RWPE2 (cell line): ENCODE results near the gene TRPC4AP.

Experiments used
- ATAC-seq: fragments of 200-7000 bp; cut with Tn5 transposase; 3 replicates; pipeline ENCODE4 v1.9.1; 2021; ENCODE audit warnings: low read depth
- DNase-seq: peaks from one replicate; pipeline ENCODE4 v3.0.0-alpha.2; 2020; ENCODE audit warnings: low spot score
- H3K27ac ChIP-seq: fragments of 450-650 bp; 2 replicates; pipeline ENCODE4 v1.5.1; 2017; ENCODE audit warnings: mild to moderate bottlenecking; ENCODE audit not compliant: poor library complexity, severe bottlenecking
- H3K27me3 ChIP-seq: fragments of 250-450 bp; sonication (Bioruptor Pico); 2 replicates; pipeline ENCODE4 v1.5.1; 2021; ENCODE audit warnings: mild to moderate bottlenecking, moderate library complexity; ENCODE audit not compliant: insufficient read depth, poor library complexity, severe bottlenecking
- H3K36me3 ChIP-seq: fragments of 250-450 bp; sonication (Bioruptor Pico); 2 replicates; pipeline ENCODE4 v1.5.1; 2020; ENCODE audit warnings: low read depth, mild to moderate bottlenecking, moderate library complexity
- H3K4me1 ChIP-seq: fragments of 250-450 bp; sonication (Bioruptor Pico); 2 replicates; pipeline ENCODE4 v1.5.1; 2021; ENCODE audit warnings: mild to moderate bottlenecking, moderate library complexity; ENCODE audit not compliant: insufficient read depth, poor library complexity, severe bottlenecking
- H3K4me3 ChIP-seq: fragments of 250-450 bp; sonication (Bioruptor Pico); 2 replicates; pipeline ENCODE4 v1.5.1; 2021; ENCODE audit warnings: mild to moderate bottlenecking, moderate library complexity; ENCODE audit not compliant: severe bottlenecking
- H3K9me3 ChIP-seq: fragments of 250-450 bp; sonication (Bioruptor Pico); 2 replicates; pipeline ENCODE4 v1.5.1; 2021; ENCODE audit warnings: mild to moderate bottlenecking, moderate library complexity; ENCODE audit not compliant: severe bottlenecking
- TF ChIP-seq, protein P1 (sequence below): fragments of 450-650 bp; IDR thresholded peaks from one replicate; pipeline ENCODE4 v1.5.1; 2017; ENCODE audit warnings: mild to moderate bottlenecking, moderate library complexity; ENCODE audit not compliant: poor library complexity, severe bottlenecking

The TRPC4AP gene

DNA sequence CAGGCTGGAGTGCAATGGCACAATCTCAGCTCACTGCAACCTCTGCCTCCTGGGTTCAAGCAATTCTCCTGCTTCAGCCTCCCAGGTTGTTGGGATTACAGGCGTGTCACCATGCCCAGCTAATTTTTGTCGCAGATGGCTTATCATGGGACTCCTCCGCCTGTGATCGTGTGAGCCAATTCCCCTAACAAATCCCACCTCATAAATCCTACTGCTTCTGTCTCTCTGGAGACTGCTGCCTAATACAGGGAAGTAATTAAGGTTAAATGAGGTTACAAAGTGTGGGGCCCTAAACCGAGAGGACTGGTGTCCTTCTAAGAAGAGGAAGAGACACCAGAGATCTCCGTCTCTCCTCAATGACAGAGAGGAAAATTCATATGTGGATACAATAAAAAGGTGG is 52.0 kb downstream of the TRPC4AP start:
- Histone ChIP-seq H3K27me3 (no peaks in the 10 kb centered on the region), H3K4me3 (no peak overlapping the region), H3K27ac (no peak overlapping the region), H3K4me1 (peaks cover 8% of the 10 kb centered on the region), H3K9me3 (no peaks in the 10 kb centered on the region), H3K36me3 (peaks cover 80% of the 10 kb centered on the region)
- ATAC-seq (no peak), DNase-seq (no peak)
- TF ChIP-seq, protein P1, sequence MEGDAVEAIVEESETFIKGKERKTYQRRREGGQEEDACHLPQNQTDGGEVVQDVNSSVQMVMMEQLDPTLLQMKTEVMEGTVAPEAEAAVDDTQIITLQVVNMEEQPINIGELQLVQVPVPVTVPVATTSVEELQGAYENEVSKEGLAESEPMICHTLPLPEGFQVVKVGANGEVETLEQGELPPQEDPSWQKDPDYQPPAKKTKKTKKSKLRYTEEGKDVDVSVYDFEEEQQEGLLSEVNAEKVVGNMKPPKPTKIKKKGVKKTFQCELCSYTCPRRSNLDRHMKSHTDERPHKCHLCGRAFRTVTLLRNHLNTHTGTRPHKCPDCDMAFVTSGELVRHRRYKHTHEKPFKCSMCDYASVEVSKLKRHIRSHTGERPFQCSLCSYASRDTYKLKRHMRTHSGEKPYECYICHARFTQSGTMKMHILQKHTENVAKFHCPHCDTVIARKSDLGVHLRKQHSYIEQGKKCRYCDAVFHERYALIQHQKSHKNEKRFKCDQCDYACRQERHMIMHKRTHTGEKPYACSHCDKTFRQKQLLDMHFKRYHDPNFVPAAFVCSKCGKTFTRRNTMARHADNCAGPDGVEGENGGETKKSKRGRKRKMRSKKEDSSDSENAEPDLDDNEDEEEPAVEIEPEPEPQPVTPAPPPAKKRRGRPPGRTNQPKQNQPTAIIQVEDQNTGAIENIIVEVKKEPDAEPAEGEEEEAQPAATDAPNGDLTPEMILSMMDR = no peak

DNA sequence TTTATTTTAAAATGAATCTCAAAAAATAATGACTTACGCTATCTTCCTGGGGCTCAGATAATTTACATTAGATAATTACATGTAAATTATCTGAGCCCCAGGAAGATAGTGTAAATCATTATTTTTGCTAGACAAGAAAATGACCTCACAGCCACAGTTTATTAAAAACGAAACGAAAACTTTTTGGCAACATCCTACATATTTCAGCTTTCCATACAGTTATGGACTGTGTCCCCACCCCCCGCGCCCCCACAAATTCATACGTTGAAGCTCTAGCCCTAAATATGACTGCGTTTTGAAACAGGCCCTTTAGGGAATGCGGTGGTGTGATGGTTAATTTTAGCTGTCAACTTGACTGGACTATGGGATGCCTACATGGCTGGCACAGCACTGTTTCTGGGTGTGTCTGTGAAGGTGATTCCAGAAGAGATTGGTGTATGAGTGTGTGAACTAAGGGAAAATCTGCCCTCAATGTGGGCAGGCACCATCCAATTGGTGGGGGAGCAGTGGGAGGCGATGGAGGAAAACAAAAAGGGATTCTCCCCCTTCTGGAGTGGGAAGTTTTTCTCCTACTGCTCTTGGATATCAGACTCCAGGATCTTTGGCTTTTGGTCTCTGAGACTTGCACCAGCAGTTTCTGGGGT is 52.6 kb downstream of the TRPC4AP start:
- peaks cover 8% of the 10 kb centered on the region for H3K4me1 ChIP-seq
- peak overlapping the region; percentile 1 for H3K27ac ChIP-seq
- H3K36me3 ChIP-seq = peaks cover 80% of the 10 kb centered on the region
- no peaks in the 10 kb centered on the region for H3K27me3 ChIP-seq
- H3K9me3 ChIP-seq = no peaks in the 10 kb centered on the region
- DNase-seq = no peak
- 0 out of 3 replicates have a peak, but pooled peaks have one; percentile 15 for ATAC-seq
- TF ChIP-seq, protein P1 = no peak
- H3K4me3 ChIP-seq = no peak overlapping the region

DNA sequence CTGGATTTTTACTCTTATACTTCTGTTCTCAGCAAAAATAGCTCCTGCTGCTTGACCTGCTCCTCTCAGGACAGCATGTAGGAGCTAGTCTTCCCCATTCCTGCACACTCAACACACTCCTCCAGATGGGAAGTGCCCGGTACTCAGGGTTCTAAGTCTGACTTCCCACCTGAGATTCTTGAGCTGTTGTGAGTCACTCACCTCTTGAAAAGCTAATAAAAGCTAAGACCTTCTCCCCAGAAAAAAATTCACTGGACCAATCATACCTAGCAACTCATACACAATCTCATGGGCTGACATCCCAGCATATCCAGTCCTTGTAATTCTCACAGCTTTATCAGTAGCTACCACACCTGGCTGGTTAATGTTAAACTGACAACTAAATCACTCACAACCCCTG is 53.5 kb downstream of the TRPC4AP start:
- Histone ChIP-seq H3K4me3 (no peak overlapping the region), H3K4me1 (peaks cover 8% of the 10 kb centered on the region), H3K27ac (peak overlapping the region; percentile 1), H3K9me3 (no peaks in the 10 kb centered on the region), H3K36me3 (peaks cover 81% of the 10 kb centered on the region), H3K27me3 (no peaks in the 10 kb centered on the region)
- ATAC-seq = peak; percentile 93
- DNase-seq = no peak
- TF ChIP-seq, protein P1 = no peak

DNA sequence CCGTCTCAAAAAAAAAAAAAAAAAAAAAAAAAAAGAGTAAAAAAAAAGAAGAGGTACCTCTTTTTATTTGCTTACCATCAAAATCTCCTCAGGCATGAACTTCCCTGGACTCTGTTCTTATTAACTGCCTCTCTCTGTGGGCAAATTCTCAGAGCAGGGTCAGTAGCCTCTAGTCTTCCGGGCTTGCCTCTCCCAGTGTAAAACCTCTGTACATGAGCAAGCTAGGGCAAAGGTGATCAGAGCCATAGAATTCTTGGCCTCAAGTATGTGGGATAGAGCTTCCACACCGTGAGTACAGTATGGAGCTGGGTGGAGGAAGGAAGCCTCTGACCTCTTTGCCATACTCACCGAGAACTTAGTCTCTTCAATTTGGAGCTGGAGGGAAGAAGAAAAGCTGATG is 58.5 kb downstream of the TRPC4AP start:
- Histone ChIP-seq H3K4me3 (no peak overlapping the region), H3K4me1 (peaks cover 2% of the 10 kb centered on the region), H3K27ac (no peak overlapping the region), H3K9me3 (no peaks in the 10 kb centered on the region), H3K27me3 (no peaks in the 10 kb centered on the region), H3K36me3 (peaks cover 86% of the 10 kb centered on the region)
- DNase-seq (no peak), ATAC-seq (no peak)
- TF ChIP-seq, protein P1 = no peak

DNA sequence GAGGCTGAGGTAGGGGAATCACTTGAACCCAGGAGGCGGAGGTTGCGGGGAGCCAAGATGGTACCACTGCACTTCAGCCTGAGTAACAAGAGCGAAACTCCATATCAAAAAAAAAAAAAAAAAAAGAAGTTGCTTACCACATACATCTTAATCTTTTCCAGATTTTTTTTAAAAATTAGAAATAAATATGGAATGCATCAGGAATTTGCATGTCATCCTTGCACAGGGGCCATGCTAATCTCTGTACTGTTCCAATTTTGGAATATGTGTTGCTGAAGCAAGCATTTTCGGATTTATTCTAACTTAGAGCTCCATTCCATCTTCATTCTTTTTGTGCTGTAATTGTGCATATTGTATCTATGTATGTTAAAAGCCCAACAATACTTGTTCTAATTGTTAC is 62.5 kb downstream of the TRPC4AP start:
- TF ChIP-seq, protein P1 = no peak
- peaks cover 87% of the 10 kb centered on the region for H3K36me3 ChIP-seq

More for the DNA sequence above, 62.5 kb downstream of the TRPC4AP start:
- Histone ChIP-seq H3K4me1 (no peaks in the 10 kb centered on the region), H3K27me3 (no peaks in the 10 kb centered on the region), H3K27ac (no peak overlapping the region), H3K9me3 (no peaks in the 10 kb centered on the region), H3K4me3 (no peak overlapping the region)
- no peak for ATAC-seq
- no peak for DNase-seq
